ENCODE measurements around the gene NTSR1.

NTSR1 gene

GRCh38 chr20:62768551-62769287 is 60.1 kb downstream of the NTSR1 start:
- H3K4me1 ChIP-seq, result peaks cover 4% of the 10 kb centered on the region
- H3K36me3 ChIP-seq, result no peaks in the 10 kb centered on the region
- TF ChIP-seq CTCF (IDR thresholded peaks at IDR 0.05; ENCODE audit: low read depth, low read length), result no peak
- H3K4me3 ChIP-seq (ENCODE audit: low read depth, low read length), result no peak overlapping the region
- no peaks in the 10 kb centered on the region for H3K27me3 ChIP-seq
- DNase-seq, result no peak
- no peaks in the 10 kb centered on the region for H3K9me3 ChIP-seq

- Histone ChIP-seq H3K4me1 (peaks cover 4% of the 10 kb centered on the region), H3K36me3 (no peaks in the 10 kb centered on the region), H3K9me3 (no peaks in the 10 kb centered on the region), H3K4me3 (ENCODE audit: low read depth, low read length) (no peak overlapping the region), H3K27me3 (no peaks in the 10 kb centered on the region)
- DNase-seq, result no peak
- TF ChIP-seq CTCF (IDR thresholded peaks at IDR 0.05; ENCODE audit: low read depth, low read length), result no peak
Measured at GRCh38 chr20:62769346-62770071, 60.9 kb downstream of the NTSR1 start.

- H3K9me3 ChIP-seq, result no peaks in the 10 kb centered on the region
- H3K36me3 ChIP-seq, result no peaks in the 10 kb centered on the region
- H3K4me1 ChIP-seq, result peaks cover 4% of the 10 kb centered on the region
- H3K4me3 ChIP-seq (ENCODE audit: low read depth, low read length), result no peak overlapping the region
- DNase-seq, result no peak
- H3K27me3 ChIP-seq, result no peaks in the 10 kb centered on the region
- no peak for TF ChIP-seq CTCF (IDR thresholded peaks at IDR 0.05; ENCODE audit: low read depth, low read length)
Measured at GRCh38 chr20:62770111-62770910, 61.7 kb downstream of the NTSR1 start.

- DNase-seq, result no peak
- TF ChIP-seq CTCF (IDR thresholded peaks at IDR 0.05; ENCODE audit: low read depth, low read length), result no peak
- H3K4me1 ChIP-seq, result peaks cover 4% of the 10 kb centered on the region
- H3K4me3 ChIP-seq (ENCODE audit: low read depth, low read length), result no peak overlapping the region
- H3K9me3 ChIP-seq, result no peaks in the 10 kb centered on the region
- no peaks in the 10 kb centered on the region for H3K36me3 ChIP-seq
- H3K27me3 ChIP-seq, result no peaks in the 10 kb centered on the region
Measured at GRCh38 chr20:62770916-62771315, 62.3 kb downstream of the NTSR1 start.

GRCh38 chr20:62771396-62772102 is 62.9 kb downstream of the NTSR1 start:
- no peaks in the 10 kb centered on the region for H3K9me3 ChIP-seq
- no peak overlapping the region for H3K4me3 ChIP-seq (ENCODE audit: low read depth, low read length)

More at GRCh38 chr20:62771396-62772102, 62.9 kb downstream of the NTSR1 start:
- Histone ChIP-seq H3K4me1 (peaks cover 4% of the 10 kb centered on the region), H3K27me3 (no peaks in the 10 kb centered on the region), H3K36me3 (no peaks in the 10 kb centered on the region)
- DNase-seq, result no peak
- TF ChIP-seq CTCF (IDR thresholded peaks at IDR 0.05; ENCODE audit: low read depth, low read length), result no peak

Data from BE2C (cell line).